Measurements from ENCODE around the gene MAP1LC3A.

MAP1LC3A gene

GRCh38 chr20:34547844-34548613 lies 10.5 kb upstream of the MAP1LC3A start:
- no peak for DNase-seq (ENCODE audit: low read depth in 2 of 2, low spot score in 1 of 2)

- DNase-seq (ENCODE audit: low read depth in 2 of 2, low spot score in 1 of 2): no peak
Measured at GRCh38 chr20:34549291-34549928, 9.1 kb upstream of the MAP1LC3A start.

DNA sequence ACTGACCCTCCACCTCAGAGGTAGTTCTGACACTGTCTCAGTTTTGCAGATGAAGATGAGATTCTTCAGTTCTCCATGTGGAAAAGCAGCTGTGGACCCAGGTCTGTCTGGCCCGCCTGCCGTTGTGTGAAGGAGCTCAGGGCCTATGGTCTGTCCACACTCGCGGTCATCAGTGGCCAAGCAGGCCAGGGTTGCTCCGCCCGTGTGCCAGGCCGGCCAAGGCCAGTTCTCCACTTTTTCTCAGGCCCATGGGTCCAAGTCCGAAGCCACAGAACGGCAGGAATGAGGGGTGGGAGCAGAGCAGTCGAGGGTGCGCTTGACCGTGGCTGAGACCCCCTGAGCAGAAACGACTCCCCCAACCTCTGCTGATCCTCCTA lies 8.6 kb upstream of the MAP1LC3A start:
- no peak for DNase-seq (ENCODE audit: low read depth in 2 of 2, low spot score in 1 of 2)

DNA sequence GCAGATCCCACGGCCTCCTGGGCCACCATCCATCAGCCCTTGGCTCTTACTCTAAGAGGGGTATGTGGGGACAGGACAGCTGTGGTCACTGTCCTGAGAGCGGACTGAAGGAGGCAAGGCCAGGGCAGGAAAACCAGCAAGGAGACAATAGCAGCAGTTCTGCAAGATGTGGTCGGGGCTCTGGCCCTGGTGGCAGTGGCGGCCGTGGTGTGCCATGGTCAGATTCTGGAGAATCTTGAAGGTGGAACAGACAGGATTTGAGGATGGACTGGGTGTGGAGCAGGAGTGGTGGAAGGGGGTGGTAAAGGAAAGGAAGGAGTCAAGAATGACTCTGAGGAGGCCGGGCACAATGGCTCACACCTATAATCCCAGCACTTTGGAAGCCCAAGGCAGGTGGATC lies 5.9 kb upstream of the MAP1LC3A start:
- DNase-seq (ENCODE audit: low read depth in 2 of 2, low spot score in 1 of 2): no peak

GRCh38 chr20:34553366-34553867 lies 5.1 kb upstream of the MAP1LC3A start:
- DNase-seq (ENCODE audit: low read depth in 2 of 2, low spot score in 1 of 2): no peak

GRCh38 chr20:34557936-34558319 lies 590 bp upstream of the MAP1LC3A start:
- no peak for DNase-seq (ENCODE audit: low read depth in 2 of 2, low spot score in 1 of 2)

DNA sequence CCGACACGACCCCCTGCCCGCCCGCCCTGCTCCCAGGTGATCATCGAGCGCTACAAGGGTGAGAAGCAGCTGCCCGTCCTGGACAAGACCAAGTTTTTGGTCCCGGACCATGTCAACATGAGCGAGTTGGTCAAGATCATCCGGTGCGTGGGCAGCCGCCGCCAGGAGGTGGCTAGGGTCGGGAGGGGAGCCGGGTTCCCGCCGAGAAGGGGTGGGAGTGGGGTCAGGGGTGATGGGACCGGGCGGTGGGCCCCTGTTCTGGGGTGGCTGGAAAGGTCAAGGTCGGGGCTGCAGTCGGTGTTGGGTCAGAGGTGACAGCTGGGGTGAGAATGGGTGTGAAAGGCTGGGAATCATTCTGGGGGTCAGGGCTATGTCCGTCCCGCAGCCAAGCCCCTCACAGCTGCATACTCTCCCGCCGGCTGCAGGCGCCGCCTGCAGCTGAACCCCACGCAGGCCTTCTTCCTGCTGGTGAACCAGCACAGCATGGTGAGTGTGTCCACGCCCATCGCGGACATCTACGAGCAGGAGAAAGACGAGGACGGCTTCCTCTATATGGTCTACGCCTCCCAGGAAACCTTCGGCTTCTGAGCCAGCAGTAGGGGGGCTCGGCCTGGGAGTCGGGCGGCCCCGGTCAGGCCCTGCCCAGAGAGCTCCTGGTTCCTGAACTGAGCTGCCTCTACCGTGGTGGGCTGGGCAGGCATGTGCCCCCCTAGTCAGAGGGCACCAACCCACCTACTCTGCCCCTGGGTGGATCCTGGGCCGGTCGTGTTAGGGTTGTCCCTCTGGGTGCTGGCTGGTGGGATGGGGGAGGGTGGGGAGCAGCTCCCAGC lies 1.0 kb downstream of the MAP1LC3A start:
- DNase-seq (ENCODE audit: low read depth in 2 of 2, low spot score in 1 of 2): no peak

- DNase-seq (ENCODE audit: low read depth in 2 of 2, low spot score in 1 of 2): no peak
Measured at GRCh38 chr20:34560141-34560523, 1.6 kb downstream of the MAP1LC3A start.

DNA sequence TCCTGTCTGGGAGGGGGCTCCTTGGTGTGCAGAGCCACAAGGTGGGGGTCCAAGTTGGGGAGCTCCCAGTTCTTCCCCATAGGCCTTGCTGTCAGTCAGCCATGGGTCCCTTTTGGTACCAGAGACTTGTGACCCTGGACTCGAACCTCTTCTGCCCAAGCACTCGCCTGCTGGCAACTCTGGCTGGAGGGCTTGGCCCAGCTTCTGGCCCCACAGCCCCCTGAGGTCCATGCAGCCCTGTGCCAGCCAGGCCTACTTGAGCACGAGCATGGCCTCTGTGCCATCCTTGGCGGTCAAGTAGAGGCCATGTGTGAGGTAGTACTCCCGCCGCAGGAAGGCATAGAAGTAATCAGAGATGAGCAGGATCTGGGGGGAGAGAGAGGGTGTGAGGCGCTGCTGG lies 2.1 kb downstream of the MAP1LC3A start:
- DNase-seq (ENCODE audit: low read depth in 2 of 2, low spot score in 1 of 2): no peak

DNA sequence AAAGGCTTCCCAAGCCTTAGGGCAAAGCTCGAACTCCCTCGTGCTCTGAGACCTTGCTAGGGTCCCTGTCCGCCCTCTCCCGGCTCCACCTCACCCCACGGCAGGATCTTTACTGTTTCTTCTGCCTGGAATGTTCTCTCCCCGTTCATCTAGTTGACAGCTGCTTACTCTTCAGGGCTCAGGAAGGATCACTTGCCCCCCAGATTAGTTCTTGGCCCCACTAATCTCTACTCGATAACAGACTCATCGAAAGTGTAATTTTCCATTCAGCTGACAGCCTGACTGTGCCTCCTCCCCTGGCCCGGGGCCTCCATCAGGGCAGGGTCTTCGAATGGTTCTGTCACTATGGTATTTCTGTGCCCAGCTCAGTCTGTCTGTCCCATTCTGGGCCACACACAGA lies 3.1 kb downstream of the MAP1LC3A start:
- DNase-seq (ENCODE audit: low read depth in 2 of 2, low spot score in 1 of 2): no peak

DNA sequence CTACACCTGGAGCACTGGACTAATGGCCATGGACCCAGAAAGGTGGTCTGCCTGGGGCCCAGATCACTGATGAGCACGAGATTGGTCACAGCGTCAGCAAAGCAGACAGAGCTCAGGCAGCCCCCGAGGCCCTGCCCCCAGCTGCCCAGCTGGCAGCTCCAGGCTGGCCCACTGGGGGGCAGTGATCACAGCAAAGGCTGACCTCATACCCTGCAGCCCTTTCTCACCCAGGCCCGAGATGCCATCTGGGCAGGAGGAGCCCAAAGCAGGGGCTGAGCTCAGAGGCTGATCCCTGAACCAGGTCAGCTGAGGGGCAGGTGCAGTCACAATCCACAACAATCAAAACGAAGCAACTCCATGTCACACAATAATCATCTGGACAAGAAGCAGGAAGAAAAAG lies 4.1 kb downstream of the MAP1LC3A start:
- no peak for DNase-seq (ENCODE audit: low read depth in 2 of 2, low spot score in 1 of 2)

DNA sequence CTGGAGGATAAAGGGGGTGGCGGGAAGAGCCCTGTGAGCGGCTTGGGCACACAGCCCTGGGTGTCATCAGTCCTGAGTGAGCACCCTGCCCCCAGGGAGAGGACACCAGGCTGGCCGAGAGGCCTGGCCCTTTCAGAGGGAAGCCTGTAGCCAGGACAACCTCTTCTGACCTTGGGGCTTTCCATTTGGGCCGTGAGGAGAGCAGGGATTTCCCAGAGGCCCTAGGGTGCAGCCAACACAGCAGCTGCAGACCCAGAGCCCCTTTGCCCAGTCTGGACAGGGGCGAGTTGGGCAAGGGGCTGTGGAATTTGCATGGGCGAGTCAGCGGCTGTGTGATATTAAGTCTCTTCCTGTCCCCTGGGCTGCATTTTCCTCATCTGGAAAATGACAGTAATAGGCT lies 6.3 kb downstream of the MAP1LC3A start:
- DNase-seq (ENCODE audit: low read depth in 2 of 2, low spot score in 1 of 2): no peak

- DNase-seq (ENCODE audit: low read depth in 2 of 2, low spot score in 1 of 2): no peak
Measured at GRCh38 chr20:34566978-34567891, 8.7 kb downstream of the MAP1LC3A start.

GRCh38 chr20:34567892-34568865 lies 9.7 kb downstream of the MAP1LC3A start:
- DNase-seq (ENCODE audit: low read depth in 2 of 2, low spot score in 1 of 2): no peak

GRCh38 chr20:34569598-34569997 lies 11.1 kb downstream of the MAP1LC3A start:
- no peak for DNase-seq (ENCODE audit: low read depth in 2 of 2, low spot score in 1 of 2)

- DNase-seq (ENCODE audit: low read depth in 2 of 2, low spot score in 1 of 2): no peak
Measured at GRCh38 chr20:34570859-34571306, 12.4 kb downstream of the MAP1LC3A start.

- no peak for DNase-seq (ENCODE audit: low read depth in 2 of 2, low spot score in 1 of 2)
Measured at GRCh38 chr20:34571753-34572152, 13.2 kb downstream of the MAP1LC3A start.

GRCh38 chr20:34573541-34574300 lies 15.2 kb downstream of the MAP1LC3A start:
- DNase-seq (ENCODE audit: low read depth in 2 of 2, low spot score in 1 of 2): no peak

DNA sequence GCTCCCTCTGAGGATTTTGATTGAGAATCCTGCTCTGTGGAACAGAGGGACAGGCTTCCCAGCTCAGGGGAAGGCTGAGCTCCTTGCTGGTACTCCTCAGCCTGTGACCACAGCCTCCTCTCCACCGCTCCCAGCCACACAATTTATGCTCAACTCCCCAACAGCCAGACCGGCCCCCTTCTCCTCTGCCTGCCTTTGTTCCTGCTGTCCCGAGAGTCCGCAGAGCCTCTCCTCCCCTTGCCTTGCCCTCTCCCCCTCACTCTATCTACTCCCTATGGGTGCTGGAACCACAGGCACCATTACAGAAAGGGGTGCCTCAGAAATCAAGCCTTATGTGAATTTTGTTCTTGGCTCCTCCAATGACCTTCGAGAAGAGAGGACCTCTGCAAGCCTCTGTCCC lies 15.9 kb downstream of the MAP1LC3A start:
- DNase-seq (ENCODE audit: low read depth in 2 of 2, low spot score in 1 of 2): no peak

Data from stimulated activated CD8-positive, alpha-beta memory T cell treated with anti-CD3 and anti-CD28 coated beads, Interleukin-4, amount 100 ng/mL, for 4 hours (primary cell).